Neural cell (in vitro differentiated cells): ENCODE measurements around the gene ELMO1.

Source experiments
- CTCF ChIP-seq: fragments of 450-650 bp; IDR thresholded peaks from 2 replicates; pipeline ENCODE4 v1.5.1; 2014; ENCODE audit warnings: antibody characterized with exemption, mild to moderate bottlenecking, moderate library complexity; ENCODE audit not compliant: poor library complexity, severe bottlenecking
- EP300 ChIP-seq: fragments of 450-650 bp; conservative IDR thresholded peaks from 2 replicates; pipeline ENCODE4 v1.6.1; 2014; ENCODE audit warnings: antibody characterized with exemption, mild to moderate bottlenecking, moderate library complexity; ENCODE audit not compliant: poor library complexity, severe bottlenecking
- EZH2 ChIP-seq: fragments of 200-600, 300-800 bp; shearing (Covaris generic), sonication (generic); IDR thresholded peaks from 2 replicates; pipeline ENCODE4 v1.6.1; 2014; ENCODE audit warnings: antibody characterized with exemption, low read length, borderline replicate concordance, mild to moderate bottlenecking; ENCODE audit not compliant: insufficient read depth, poor library complexity, severe bottlenecking
- MXI1 ChIP-seq: fragments of 450-650 bp; conservative IDR thresholded peaks from 2 replicates; pipeline ENCODE4 v1.6.1; 2014; ENCODE audit warnings: antibody characterized with exemption, mild to moderate bottlenecking; ENCODE audit not compliant: poor library complexity, severe bottlenecking
- POLR2AphosphoS5 ChIP-seq: IDR thresholded peaks from 2 replicates; pipeline ENCODE4 v1.6.1; 2012
- RAD21 ChIP-seq: fragments of 450-650 bp; conservative IDR thresholded peaks from 2 replicates; pipeline ENCODE4 v1.6.1; 2014; ENCODE audit warnings: antibody characterized with exemption, mild to moderate bottlenecking, moderate library complexity
- SMC3 ChIP-seq: fragments of 450-650 bp; conservative IDR thresholded peaks from 2 replicates; pipeline ENCODE4 v1.6.1; 2014; ENCODE audit warnings: antibody characterized with exemption, mild to moderate bottlenecking, moderate library complexity; ENCODE audit not compliant: poor library complexity
- TAF1 ChIP-seq: IDR thresholded peaks from 2 replicates; pipeline ENCODE4 v1.6.1; 2012; ENCODE audit warnings: low read depth

DNA sequence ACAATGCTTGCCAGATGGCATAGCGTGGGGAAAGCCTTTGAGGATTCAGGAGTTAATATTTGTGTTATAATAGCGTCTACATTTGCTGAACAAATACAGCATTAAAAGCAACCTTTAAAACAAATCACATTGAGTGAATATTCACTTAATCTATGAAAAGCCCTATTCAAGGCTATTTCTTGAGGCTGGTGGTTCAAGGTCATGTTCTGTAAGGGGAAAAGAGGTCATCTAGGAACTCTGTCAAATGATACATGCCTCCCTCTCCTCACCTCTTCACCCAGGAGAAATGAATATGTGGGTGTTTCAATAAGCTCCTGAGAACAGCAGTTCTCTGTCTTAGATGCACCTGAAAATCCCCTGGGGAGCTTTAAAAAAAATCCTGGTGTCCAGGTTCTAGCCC, 303.0 kb downstream of the ELMO1 start:
- TF ChIP-seq CTCF = no peak
- no peak for TF ChIP-seq RAD21
- TF ChIP-seq EZH2 = no peak
- TF ChIP-seq POLR2AphosphoS5 = no peak
- no peak for TF ChIP-seq EP300
- no peak for TF ChIP-seq SMC3
- TF ChIP-seq MXI1 = no peak
- TF ChIP-seq TAF1 = no peak
